SK-N-MC (cell line): ENCODE data around the gene RAD21L1.

Experiments used
- EZH2 ChIP-seq: fragments of 200-600 bp; sonication (generic); IDR thresholded peaks from one replicate; pipeline ENCODE4 v1.6.1; 2017; ENCODE audit warnings: antibody characterized with exemption
- POLR2AphosphoS5 ChIP-seq: IDR thresholded peaks from 2 replicates; pipeline ENCODE4 v1.6.1; 2012; ENCODE audit warnings: mild to moderate bottlenecking, low read depth, low read length, borderline replicate concordance

DNA sequence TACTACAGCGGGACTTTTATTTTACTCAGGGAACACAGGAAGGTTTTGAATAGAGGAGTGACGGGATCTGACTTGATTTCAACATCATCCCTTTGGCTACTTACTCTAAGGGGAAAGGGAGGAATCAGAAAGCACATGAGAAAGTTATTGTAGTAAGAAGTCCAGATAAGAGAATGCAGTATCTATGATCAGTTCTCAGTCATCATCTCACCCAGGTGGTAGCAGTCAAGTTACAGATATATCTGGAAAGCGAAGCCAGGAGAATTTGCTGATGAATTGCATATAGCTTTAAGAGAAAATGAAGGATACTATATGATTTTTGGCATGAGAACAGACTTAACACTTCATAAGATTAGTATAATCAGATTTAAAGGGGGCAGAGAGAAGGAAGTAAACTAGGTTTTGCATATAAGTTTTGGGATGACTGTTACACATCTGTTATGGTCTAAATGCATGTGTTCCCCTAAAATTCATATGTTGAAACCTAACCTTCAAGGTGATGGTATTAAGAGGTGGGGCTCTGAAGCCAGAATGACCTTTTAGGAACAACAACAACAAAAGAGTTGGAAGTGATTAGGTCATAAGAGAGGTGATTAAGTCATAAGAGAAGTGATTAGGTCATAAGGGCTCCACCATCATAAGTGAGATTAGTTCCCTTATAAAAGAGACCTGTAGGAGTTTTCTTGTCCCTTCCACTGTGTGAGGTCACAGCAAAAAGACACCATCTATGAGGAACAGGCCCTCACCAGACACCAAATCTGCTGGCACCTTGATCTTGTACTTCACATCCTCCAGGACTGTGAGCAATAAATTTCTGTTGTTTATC lies 6.7 kb downstream of the RAD21L1 start:
- TF ChIP-seq POLR2AphosphoS5 (no peak), EZH2 (no peak)
